Testis (tissue), 3 donors: Measurements from ENCODE around the gene TMEM225B. TPM values are rescaled to one million over a fixed set of nuclear protein-coding genes. Genes with fewer than 3 reads are reported as not detected.

Experiments
- DNase-seq: peaks from one replicate; pipeline ENCODE4 v3.0.0-alpha.2; 2019
- H3K27ac ChIP-seq, 2 donors: fragments of 200-600 bp; sonication (generic); one replicate each; pipeline ENCODE4 v1.5.1; 2019
- H3K27me3 ChIP-seq: fragments of 200-600 bp; sonication (generic); one replicate; pipeline ENCODE4 v1.5.1; 2019
- H3K36me3 ChIP-seq: fragments of 200-600 bp; sonication (generic); one replicate; pipeline ENCODE4 v1.5.1; 2017; ENCODE audit warnings: low read depth; ENCODE audit errors: missing control alignments
- H3K4me1 ChIP-seq: fragments of 200-600 bp; sonication (generic); one replicate; pipeline ENCODE4 v1.5.1; 2019
- H3K4me3 ChIP-seq, 2 donors: fragments of 200-600 bp; sonication (generic); one replicate each; pipeline ENCODE4 v1.5.1; 2017 to 2019
- H3K9me3 ChIP-seq: fragments of 200-600 bp; sonication (generic); one replicate; pipeline ENCODE4 v1.5.1; 2017
- POLR2A ChIP-seq: fragments of 450-650 bp; IDR thresholded peaks from one replicate; pipeline ENCODE4 v1.6.1; 2017; ENCODE audit warnings: antibody characterized with exemption, mild to moderate bottlenecking, moderate library complexity
- WGBS, 2 donors: methylation state at CpG; one replicate each; pipeline ENCODE4 v1.1.5; 2018; 5-methylcytosine and 5-hydroxymethylcytosine counted together
- intact Hi-C: fragments of 100-400 bp; cut with DNase I; formaldehyde crosslinking; loops from one replicate; pipeline ENCODE4 v1.15.1; 2023; ENCODE audit warnings: low total_unique reads
- polyA plus RNA-seq: library from polyadenylated mRNA; stranded (reverse); fragments of 350-450 nt; fragmentation: Illumina TruSeq; extraction: RNeasy Lipid Tissue Mini Kit (QIAGEN cat#74804); gene quantifications from one replicate; pipeline ENCODE4 v1.2.3, GENCODE V29; 2014; ENCODE audit warnings: low read depth, low replicate concordance; ENCODE audit not compliant: insufficient read depth
- total RNA-seq, 2 donors: library from RNA; depleted of rRNA; stranded (reverse); fragments of >200 nt; gene quantifications; one replicate each; pipeline ENCODE4 v1.2.3, GENCODE V29; 2016
- TF ChIP-seq, protein P1 (sequence below), 3 experiments: fragments of 450-650 bp in 2 of 3; fragments of 200-600 bp in 1 of 3; sonication (generic) in 1 of 3; IDR thresholded peaks; one replicate each; pipeline ENCODE4 v1.5.1; 2016 to 2019; ENCODE audit warnings: antibody characterized with exemption in 3 of 3, mild to moderate bottlenecking in 2 of 3, moderate library complexity in 1 of 3

TMEM225B gene
- total and polyA plus RNA-seq, 3 donors from 2014 or later = 57.0 to 406 (median 62.1) TPM

DNA sequence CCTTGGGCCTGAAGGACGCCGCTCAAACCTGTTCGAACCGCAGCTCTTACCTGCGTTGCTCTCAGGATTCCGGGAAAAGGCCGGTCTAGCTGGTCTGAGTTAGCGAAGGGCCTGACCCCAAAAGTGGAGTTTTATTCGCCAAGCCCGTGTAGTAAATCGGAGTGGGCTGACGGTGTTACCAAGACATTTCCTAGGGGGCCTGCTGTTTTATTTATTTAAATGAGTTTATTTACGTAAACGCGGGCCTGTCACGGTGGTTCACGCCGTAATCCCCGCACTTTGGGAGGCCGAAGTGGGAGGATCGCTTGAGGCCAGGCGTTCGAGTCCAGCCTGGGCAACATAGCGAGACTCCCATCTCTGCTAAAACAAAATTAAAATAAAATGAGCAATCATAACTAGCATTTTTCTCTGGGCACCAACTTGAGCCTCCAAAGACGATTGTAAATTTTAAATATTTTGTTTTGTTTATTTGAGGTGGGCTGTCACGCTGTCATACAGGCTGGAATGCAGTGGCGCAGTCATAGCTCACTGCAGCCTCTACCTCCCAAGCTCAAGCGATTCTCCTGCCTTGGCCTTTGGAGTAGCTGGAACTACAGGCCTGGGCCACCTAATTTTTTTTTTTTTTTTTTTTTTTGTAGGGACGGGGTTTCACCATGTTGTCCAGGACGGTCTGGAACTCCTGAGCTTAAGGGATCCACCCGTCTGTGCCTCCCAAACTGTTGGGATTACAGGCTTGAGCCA, 38.7 kb upstream of the TMEM225B start:
- intact Hi-C loops = loop anchor here (10.0 kb wide), 1 partner anchor 55 kb away; the partner anchor contains the start of genes ZKSCAN5 and ZNF394
- Histone ChIP-seq H3K9me3 (no peaks in the 10 kb centered on the region), H3K27ac (peak overlapping the region; percentile 96 to 98), H3K36me3 (no peaks in the 10 kb centered on the region), H3K4me3 (peak overlapping the region; percentile 97 to 99), H3K27me3 (no peaks in the 10 kb centered on the region), H3K4me1 (peaks cover 16% of the 10 kb centered on the region)
- WGBS, 2 donors = 14 to 16% methylated on average over 31 of the region's 31 CpGs
- no peak for DNase-seq
- TF ChIP-seq POLR2A = no peak
- TF ChIP-seq, protein P1, sequence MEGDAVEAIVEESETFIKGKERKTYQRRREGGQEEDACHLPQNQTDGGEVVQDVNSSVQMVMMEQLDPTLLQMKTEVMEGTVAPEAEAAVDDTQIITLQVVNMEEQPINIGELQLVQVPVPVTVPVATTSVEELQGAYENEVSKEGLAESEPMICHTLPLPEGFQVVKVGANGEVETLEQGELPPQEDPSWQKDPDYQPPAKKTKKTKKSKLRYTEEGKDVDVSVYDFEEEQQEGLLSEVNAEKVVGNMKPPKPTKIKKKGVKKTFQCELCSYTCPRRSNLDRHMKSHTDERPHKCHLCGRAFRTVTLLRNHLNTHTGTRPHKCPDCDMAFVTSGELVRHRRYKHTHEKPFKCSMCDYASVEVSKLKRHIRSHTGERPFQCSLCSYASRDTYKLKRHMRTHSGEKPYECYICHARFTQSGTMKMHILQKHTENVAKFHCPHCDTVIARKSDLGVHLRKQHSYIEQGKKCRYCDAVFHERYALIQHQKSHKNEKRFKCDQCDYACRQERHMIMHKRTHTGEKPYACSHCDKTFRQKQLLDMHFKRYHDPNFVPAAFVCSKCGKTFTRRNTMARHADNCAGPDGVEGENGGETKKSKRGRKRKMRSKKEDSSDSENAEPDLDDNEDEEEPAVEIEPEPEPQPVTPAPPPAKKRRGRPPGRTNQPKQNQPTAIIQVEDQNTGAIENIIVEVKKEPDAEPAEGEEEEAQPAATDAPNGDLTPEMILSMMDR (IDR thresholded peaks at IDR 0.05) = no peak

DNA sequence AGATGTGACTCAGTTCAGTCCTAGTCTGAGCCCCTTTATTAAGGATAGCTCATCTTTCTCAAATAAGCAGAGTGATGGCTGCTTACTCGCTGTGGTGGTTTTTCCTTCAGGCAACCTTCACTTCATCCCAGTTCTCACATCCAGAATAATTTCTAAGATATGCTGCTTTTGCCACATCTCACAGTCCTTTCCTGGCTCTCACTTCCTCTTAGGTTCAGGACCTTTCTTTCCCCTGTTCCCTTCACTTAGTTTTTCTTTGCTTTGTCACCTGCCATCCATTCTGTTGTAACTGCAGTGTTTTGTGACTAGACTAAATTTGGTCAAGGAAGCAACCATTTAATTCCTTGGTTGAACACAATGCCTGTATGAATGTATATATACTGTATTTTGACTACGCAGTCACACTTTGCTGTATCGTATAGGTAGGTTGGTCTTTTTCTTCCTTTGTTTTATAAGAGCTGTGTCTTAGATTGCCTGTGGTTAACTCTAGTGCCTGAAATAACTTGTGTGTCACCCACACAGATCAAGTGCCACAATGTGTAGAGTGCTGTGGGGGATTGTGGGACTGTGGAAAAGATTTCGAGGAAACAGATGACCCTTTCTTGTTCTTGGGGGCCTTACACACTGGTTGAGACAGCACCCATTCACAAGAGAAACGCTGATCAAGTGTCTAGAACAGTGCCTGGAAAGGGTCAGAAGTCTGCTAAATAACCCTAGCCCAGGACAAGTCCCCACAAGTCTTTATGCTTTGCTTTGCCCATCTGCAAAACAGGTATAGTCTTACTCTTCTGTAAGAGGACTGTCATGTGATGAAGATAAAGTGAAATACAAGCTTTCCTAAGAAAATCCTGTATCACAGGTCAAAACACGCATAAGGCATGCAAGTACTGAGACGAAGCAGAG, 37.0 kb upstream of the TMEM225B start:
- no peaks in the 10 kb centered on the region for H3K9me3 ChIP-seq
- DNase-seq = no peak
- H3K4me1 ChIP-seq = peaks cover 16% of the 10 kb centered on the region
- H3K4me3 ChIP-seq = no peak overlapping the region
- 93 to 94% methylated on average over 7 of the region's 7 CpGs for WGBS, 2 donors
- TF ChIP-seq, protein P1 (IDR thresholded peaks at IDR 0.05) = no peak
- no peak for TF ChIP-seq POLR2A
- H3K27ac ChIP-seq = no peak overlapping the region
- H3K27me3 ChIP-seq = no peaks in the 10 kb centered on the region
- intact Hi-C loops = no loop called here
- no peaks in the 10 kb centered on the region for H3K36me3 ChIP-seq

DNA sequence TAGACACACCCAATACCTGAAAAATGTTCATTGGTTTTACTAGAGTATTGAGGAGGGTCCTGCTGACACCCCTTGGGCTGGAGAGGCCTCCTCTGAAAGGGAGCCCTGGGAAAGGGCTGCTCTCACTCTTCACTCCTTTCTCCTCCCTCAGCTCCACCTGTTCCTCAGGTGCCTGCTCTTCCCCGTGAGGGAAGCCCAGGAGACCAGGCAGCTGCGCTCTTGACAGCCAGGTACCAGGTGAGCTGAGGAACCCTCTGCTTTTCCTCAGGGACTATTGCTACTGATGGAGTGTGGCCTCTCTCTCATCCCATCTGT, 36.4 kb upstream of the TMEM225B start:
- H3K27me3 ChIP-seq = no peaks in the 10 kb centered on the region
- no peak overlapping the region for H3K4me3 ChIP-seq
- TF ChIP-seq POLR2A = no peak
- TF ChIP-seq, protein P1 (IDR thresholded peaks at IDR 0.05) = no peak
- H3K4me1 ChIP-seq = peaks cover 16% of the 10 kb centered on the region
- H3K27ac ChIP-seq = no peak overlapping the region
- intact Hi-C loops = no loop called here
- DNase-seq = no peak
- no peaks in the 10 kb centered on the region for H3K9me3 ChIP-seq
- 92 to 100% methylated on average over 1 to 2 of the region's 2 CpGs for WGBS, 2 donors
- no peaks in the 10 kb centered on the region for H3K36me3 ChIP-seq

DNA sequence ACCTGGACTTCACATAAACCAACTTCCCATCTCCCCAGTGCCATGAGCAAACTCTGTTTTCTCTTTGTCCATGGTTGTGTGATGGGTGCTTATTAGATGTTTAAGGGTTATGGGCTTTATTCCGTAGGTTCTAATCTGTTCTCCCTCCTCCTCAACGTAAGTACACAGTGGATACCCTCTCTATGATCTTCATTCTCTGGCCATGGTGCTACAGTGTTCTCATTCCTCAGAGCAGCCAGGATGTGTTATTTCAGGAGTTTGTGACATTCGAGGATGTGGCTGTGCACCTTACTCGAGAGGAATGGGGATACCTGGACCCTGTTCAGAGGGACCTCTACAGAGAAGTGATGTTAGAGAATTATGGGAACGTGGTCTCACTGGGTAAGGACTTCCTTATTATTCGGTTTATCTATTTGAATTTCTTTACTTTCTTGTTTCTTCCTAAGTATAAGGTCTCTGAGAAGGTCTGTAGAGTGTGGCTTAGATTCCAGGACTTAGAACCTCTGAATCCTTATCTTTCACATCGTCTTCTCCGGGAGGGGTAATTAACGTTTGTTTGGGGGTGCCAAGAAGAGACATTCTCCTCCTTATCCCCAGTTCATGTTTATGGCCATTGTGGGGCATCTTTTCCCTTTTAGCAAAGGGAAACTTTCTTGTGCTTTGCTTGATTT, 35.8 kb upstream of the TMEM225B start:
- Histone ChIP-seq H3K4me3 (no peak overlapping the region), H3K27me3 (no peaks in the 10 kb centered on the region), H3K27ac (no peak overlapping the region), H3K9me3 (no peaks in the 10 kb centered on the region), H3K36me3 (no peaks in the 10 kb centered on the region), H3K4me1 (peaks cover 12% of the 10 kb centered on the region)
- no peak for DNase-seq
- intact Hi-C loops = no loop called here
- TF ChIP-seq, protein P1 (IDR thresholded peaks at IDR 0.05) = no peak
- no peak for TF ChIP-seq POLR2A
- 81 to 83% methylated on average over 9 of the region's 9 CpGs for WGBS, 2 donors
